OCI-LY7 (cell line): ENCODE data around the gene FAM221B. TPM values are rescaled to one million over a fixed set of nuclear protein-coding genes. Genes with fewer than 3 reads are reported as not detected.

ENCODE experiments used
- BruUV-seq: library from RNA; stranded (reverse); fragments of 400-500 nt; replicated peaks from 2 replicates; lab custom pipeline; 2021; lab: Mats Ljungman, UMichigan
- CTCF ChIA-PET: fragments of 300-600 bp; sonication (Branson Sonifier 250); formaldehyde crosslinking; loops from one replicate; lab custom pipeline; 2022; ENCODE audit warnings: antibody characterized with exemption; ENCODE audit not compliant: unreplicated experiment; lab: Charles Lee
- POLR2A ChIA-PET: fragments of 300-600 bp; sonication (Branson Sonifier 250); formaldehyde crosslinking; loops from one replicate; lab custom pipeline; 2022; ENCODE audit warnings: antibody characterized with exemption; lab: Charles Lee
- DNase-seq: peaks from one replicate; pipeline ENCODE4 v3.0.0-alpha.2; 2015; ENCODE audit warnings: low spot score
- H2AFZ ChIP-seq: fragments of 200-600 bp; sonication (generic), shearing (Covaris generic); 2 replicates; pipeline ENCODE4 v1.6.1; 2014; ENCODE audit warnings: mild to moderate bottlenecking, antibody characterized with exemption, low read length, moderate library complexity
- H3K27ac ChIP-seq: fragments of 200-600 bp; sonication (generic); 2 replicates; pipeline ENCODE4 v1.5.1; 2014; ENCODE audit warnings: mixed run types, low read depth, mild to moderate bottlenecking, moderate library complexity, low read length, inconsistent platforms; ENCODE audit not compliant: poor library complexity, severe bottlenecking
- H3K36me3 ChIP-seq: fragments of 200-600 bp; sonication (generic); 2 replicates; pipeline ENCODE4 v1.6.1; 2014; ENCODE audit warnings: mild to moderate bottlenecking, antibody characterized with exemption, low read length, moderate library complexity, mixed read lengths; ENCODE audit not compliant: insufficient read depth
- H3K4me1 ChIP-seq: fragments of 200-600 bp; sonication (generic); 2 replicates; pipeline ENCODE4 v1.5.1; 2014; ENCODE audit warnings: mild to moderate bottlenecking, low read length; ENCODE audit not compliant: insufficient read depth, poor library complexity, severe bottlenecking
- H3K4me2 ChIP-seq: fragments of 200-600 bp; sonication (generic); 2 replicates; pipeline ENCODE4 v1.6.1; 2014; ENCODE audit warnings: mild to moderate bottlenecking, low read length
- H3K4me3 ChIP-seq: fragments of 200-600 bp; sonication (generic); 2 replicates; pipeline ENCODE4 v1.5.1; 2014; ENCODE audit warnings: mild to moderate bottlenecking, low read depth, low read length; ENCODE audit not compliant: poor library complexity, severe bottlenecking
- H3K79me2 ChIP-seq: fragments of 200-600 bp; sonication (generic); 2 replicates; pipeline ENCODE4 v1.6.1; 2016; ENCODE audit warnings: low read depth, mild to moderate bottlenecking, low read length, moderate library complexity, mixed read lengths; ENCODE audit not compliant: insufficient read depth
- H3K9me2 ChIP-seq: fragments of 200-600 bp; sonication (generic); 2 replicates; pipeline ENCODE4 v1.6.1; 2016; ENCODE audit warnings: mild to moderate bottlenecking, low read length, mixed read lengths; ENCODE audit not compliant: insufficient read depth
- H3K9me3 ChIP-seq: fragments of 200-600 bp; sonication (generic); 2 replicates; pipeline ENCODE4 v1.6.1; 2014; ENCODE audit warnings: mild to moderate bottlenecking, mixed run types, low read length, mixed read lengths
- H4K20me1 ChIP-seq: fragments of 200-600 bp; sonication (generic); 2 replicates; pipeline ENCODE4 v1.6.1; 2014; ENCODE audit warnings: mild to moderate bottlenecking, antibody characterized with exemption, low read length, moderate library complexity, mixed read lengths; ENCODE audit not compliant: insufficient read depth
- CTCF ChIP-seq: fragments of 200-600 bp; sonication (generic); conservative IDR thresholded peaks from 2 replicates; pipeline ENCODE4 v1.5.1; 2014; ENCODE audit warnings: mild to moderate bottlenecking, antibody characterized with exemption, low read length, moderate library complexity, mixed read lengths
- EZH2phosphoT487 ChIP-seq: fragments of 200-600 bp; sonication (generic); IDR thresholded peaks from 2 replicates; pipeline ENCODE4 v1.6.1; 2018; ENCODE audit warnings: low read depth, borderline replicate concordance, mild to moderate bottlenecking, mixed run types, antibody characterized with exemption, low read length, moderate library complexity, mixed read lengths
- intact Hi-C: fragments of 100-400 bp; cut with micrococcal nuclease; formaldehyde crosslinking; loops from one replicate; pipeline ENCODE4 v1.10.0; 2022; ENCODE audit not compliant: unreplicated experiment
- total RNA-seq, 2 experiments: library from RNA; depleted of rRNA in 1 of 2; stranded (reverse); fragments of >200 nt in 1 of 2; shearing (Covaris generic) in 1 of 2; gene quantifications; 2 replicates each; pipeline ENCODE4 v1.2.3, GENCODE V29; 2014 to 2022

FAM221B gene
- total RNA-seq, 2 experiments from 2014 or later, result not detected

GRCh38 chr9:35811381-35812024 is 17.0 kb downstream of the FAM221B start:
- TF ChIP-seq EZH2phosphoT487 (no peak), CTCF (no peak)
- H2AFZ ChIP-seq, result peak overlapping the region; percentile 54
- POLR2A ChIA-PET, result interaction anchor here (0.6 to 1.8 kb wide), 10 partner anchors 11 to 192 kb away, joined by 3 to 5 read pairs (median 4); no protein-coding TSS in a partner anchor
- CTCF ChIA-PET, result no interaction called here
- H4K20me1 ChIP-seq, result no peaks in the 10 kb centered on the region
- peaks cover 29% of the 10 kb centered on the region for H3K4me1 ChIP-seq
- no peaks in the 10 kb centered on the region for H3K36me3 ChIP-seq
- H3K79me2 ChIP-seq, result peaks cover 10% of the 10 kb centered on the region; the same call in 1 of the 2 replicates
- no peak overlapping the region for H3K27ac ChIP-seq
- H3K4me3 ChIP-seq, result peak overlapping the region; percentile 67
- intact Hi-C loops, result loop anchor here (1.0 to 5.0 kb wide), 2 partner anchors 79 to 189 kb away; partner anchors contain the start of genes CREB3 and TLN1
- H3K4me2 ChIP-seq, result peak overlapping the region; percentile 93
- 0 out of 2 replicates have a peak, but pooled peaks cover 3% of the 10 kb centered on the region for H3K9me3 ChIP-seq
- BruUV-seq, result no TSS peak
- no peaks in the 10 kb centered on the region for H3K9me2 ChIP-seq
- no peak for DNase-seq

GRCh38 chr9:35810122-35810521 is 18.4 kb downstream of the FAM221B start:
- POLR2A ChIA-PET, result no interaction called here
- no peak overlapping the region for H3K4me2 ChIP-seq
- H3K4me1 ChIP-seq, result peaks cover 29% of the 10 kb centered on the region
- no peak overlapping the region for H3K4me3 ChIP-seq
- no peaks in the 10 kb centered on the region for H3K9me3 ChIP-seq
- DNase-seq, result no peak
- no peaks in the 10 kb centered on the region for H3K9me2 ChIP-seq
- no TSS peak for BruUV-seq
- TF ChIP-seq EZH2phosphoT487 (no peak), CTCF (no peak)
- H3K79me2 ChIP-seq, result peaks cover 10% of the 10 kb centered on the region; the same call in 1 of the 2 replicates
- H3K36me3 ChIP-seq, result peaks cover 9% of the 10 kb centered on the region; the same call in 1 of the 2 replicates
- H2AFZ ChIP-seq, result no peak overlapping the region
- no peak overlapping the region for H3K27ac ChIP-seq
- intact Hi-C loops, result loop anchor here (5.0 kb wide), 1 partner anchor 188 kb away; no protein-coding TSS in a partner anchor
- CTCF ChIA-PET, result no interaction called here
- H4K20me1 ChIP-seq, result no peaks in the 10 kb centered on the region

- Histone ChIP-seq H2AFZ (no peak overlapping the region), H3K79me2 (0 out of 2 replicates have a peak, but pooled peaks cover 1% of the 10 kb centered on the region), H3K9me2 (no peaks in the 10 kb centered on the region), H3K36me3 (peaks cover 9% of the 10 kb centered on the region; the same call in 1 of the 2 replicates), H3K9me3 (no peaks in the 10 kb centered on the region), H4K20me1 (no peaks in the 10 kb centered on the region), H3K4me1 (peaks cover 20% of the 10 kb centered on the region), H3K27ac (no peak overlapping the region), H3K4me3 (no peak overlapping the region), H3K4me2 (no peak overlapping the region)
- BruUV-seq, result no TSS peak
- CTCF ChIA-PET, result no interaction called here
- POLR2A ChIA-PET, result interaction anchor here (0.6 kb wide), 1 partner anchor 9 kb away, joined by 3 read pairs; no protein-coding TSS in a partner anchor
- intact Hi-C loops, result no loop called here
- TF ChIP-seq CTCF (no peak), EZH2phosphoT487 (no peak)
- DNase-seq, result no peak
These were observed 20.1 kb downstream of the FAM221B start for GRCh38 chr9:35808433-35808832.
